Stimulated activated CD4-positive, alpha-beta T cell treated with anti-CD3 and anti-CD28 coated beads, Interleukin-12 subunit alpha, Interleukin-12 subunit beta, amount 100 ng/mL, for 48 hours (primary cell): ENCODE results near the gene NFIA.

Source experiments
- DNase-seq, 3 donors: peaks; one replicate each; pipeline ENCODE4 v3.0.0-alpha.2; 2020; ENCODE audit warnings: low read depth in 2 of 3, low spot score in 1 of 3

NFIA gene

DNA sequence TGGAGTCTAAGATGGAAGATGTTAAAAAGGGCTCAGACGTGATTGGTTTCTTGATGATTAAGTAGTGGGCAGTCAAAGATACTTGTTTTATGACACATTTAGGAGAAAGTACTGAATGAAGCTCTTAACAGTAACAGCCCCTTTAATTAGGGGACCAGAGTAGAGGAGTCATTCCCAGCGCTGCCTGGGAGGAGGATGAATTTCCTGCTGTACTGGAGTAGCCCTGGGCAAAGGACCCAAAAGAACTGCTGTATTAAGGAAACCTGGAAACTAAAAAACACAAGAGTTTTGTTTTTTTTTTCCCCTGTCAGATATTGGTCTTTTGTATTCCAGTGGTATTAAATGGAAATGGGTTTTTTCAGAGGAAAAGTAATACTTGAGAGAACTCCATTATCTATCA is 126.5 kb downstream of the NFIA start:
- no peak for DNase-seq

- DNase-seq, result no peak
These were observed 128.2 kb downstream of the NFIA start for GRCh38 chr1:61210435-61211154.

DNA sequence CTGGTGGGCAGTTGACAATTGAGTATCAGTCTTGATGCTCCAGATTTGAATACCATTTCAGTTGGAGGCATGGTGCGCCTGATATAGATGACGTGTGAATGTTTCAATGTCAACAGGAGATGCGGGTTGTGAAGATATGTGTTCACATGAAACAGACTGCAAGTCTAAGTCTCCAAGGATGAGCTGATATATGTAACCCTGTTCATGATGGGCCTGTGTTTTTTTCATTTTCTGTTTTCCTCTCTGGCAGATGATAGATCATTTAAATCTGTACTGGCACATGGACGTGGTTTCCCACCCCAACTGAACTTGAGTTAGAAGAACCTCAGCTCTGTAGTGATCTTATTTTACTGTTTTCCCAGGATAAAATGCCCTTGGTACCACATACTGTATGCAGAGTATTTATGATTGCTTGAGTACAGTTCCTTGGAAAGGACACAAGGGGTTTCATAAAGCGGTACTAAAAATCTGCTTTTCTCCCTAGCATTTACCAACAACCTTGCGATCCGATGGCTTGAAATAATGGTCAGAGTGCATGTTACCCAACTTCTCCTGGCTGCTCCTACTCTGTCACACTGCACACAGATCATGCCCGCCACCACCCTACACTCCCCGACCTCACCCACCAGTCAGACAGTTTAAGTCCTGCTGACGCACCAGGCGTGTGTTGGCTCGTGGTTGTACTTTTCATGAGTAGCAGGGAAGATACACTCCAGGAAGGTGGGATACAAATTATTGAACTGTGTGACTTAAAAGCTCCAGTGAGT is 131.1 kb downstream of the NFIA start:
- DNase-seq, result no peak

- no peak for DNase-seq
These were observed 132.8 kb downstream of the NFIA start for GRCh38 chr1:61215119-61215518.

- no peak for DNase-seq
These were observed 133.4 kb downstream of the NFIA start for GRCh38 chr1:61215676-61216289.

DNA sequence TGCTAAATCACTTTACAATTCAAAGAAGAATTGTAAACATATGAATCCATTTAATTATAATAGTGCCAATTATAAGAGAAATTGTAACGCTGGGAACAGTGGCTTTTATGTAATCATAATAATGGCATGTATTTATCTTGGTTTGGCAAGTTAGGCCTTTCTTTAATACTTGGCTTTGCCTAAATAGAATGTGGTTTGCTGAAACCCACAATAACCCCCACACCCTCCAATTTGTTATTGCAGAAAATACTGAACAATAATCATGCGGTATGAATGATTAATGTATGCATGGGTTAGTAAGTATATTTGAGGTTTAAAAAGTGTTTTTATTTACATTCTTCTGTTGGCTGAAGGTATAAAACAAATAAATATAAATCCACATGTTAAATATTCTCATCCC is 138.2 kb downstream of the NFIA start:
- no peak for DNase-seq

DNA sequence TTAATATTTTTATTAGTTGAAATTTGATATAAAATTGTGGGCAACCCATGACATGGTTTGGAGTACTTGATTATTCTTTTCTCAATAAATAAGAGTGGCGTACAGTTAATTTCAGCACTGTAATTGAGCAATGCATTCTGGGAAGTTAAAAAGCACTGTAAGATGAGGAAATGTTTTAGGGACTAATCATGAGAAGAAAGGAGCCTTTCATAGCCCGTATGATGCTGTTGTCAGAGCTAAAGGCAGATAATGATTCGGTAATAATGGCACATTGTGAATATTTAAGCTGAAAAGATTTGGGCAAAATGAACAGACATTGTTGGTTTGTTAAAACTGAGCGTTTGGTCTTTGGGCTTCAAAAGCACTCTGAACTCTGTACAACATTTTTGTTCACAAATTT is 139.3 kb downstream of the NFIA start:
- DNase-seq, result no peak

GRCh38 chr1:61222240-61222639 is 139.9 kb downstream of the NFIA start:
- no peak for DNase-seq

- DNase-seq, result no peak
These were observed 140.8 kb downstream of the NFIA start for GRCh38 chr1:61223140-61223539.

GRCh38 chr1:61224609-61225008 is 142.2 kb downstream of the NFIA start:
- DNase-seq, result no peak

DNA sequence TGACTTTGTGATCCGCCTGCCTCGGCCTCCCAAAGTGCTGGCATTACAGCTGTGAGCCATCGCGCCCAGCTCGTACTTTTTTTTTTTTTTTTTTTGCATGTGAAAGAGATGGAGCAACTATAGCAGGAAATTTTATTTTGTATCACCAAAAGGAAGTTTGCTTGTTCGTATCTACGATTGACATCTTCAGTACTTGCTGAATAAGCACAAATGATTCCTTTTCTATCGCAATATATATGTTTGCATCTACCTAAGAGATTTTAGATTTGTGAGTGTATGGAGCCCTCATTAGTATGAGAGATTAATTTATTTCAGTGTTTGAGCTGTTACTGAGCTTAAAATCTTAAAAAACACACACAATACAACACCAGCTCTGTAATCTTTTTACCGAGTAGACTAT is 143.1 kb downstream of the NFIA start:
- DNase-seq, result no peak

DNA sequence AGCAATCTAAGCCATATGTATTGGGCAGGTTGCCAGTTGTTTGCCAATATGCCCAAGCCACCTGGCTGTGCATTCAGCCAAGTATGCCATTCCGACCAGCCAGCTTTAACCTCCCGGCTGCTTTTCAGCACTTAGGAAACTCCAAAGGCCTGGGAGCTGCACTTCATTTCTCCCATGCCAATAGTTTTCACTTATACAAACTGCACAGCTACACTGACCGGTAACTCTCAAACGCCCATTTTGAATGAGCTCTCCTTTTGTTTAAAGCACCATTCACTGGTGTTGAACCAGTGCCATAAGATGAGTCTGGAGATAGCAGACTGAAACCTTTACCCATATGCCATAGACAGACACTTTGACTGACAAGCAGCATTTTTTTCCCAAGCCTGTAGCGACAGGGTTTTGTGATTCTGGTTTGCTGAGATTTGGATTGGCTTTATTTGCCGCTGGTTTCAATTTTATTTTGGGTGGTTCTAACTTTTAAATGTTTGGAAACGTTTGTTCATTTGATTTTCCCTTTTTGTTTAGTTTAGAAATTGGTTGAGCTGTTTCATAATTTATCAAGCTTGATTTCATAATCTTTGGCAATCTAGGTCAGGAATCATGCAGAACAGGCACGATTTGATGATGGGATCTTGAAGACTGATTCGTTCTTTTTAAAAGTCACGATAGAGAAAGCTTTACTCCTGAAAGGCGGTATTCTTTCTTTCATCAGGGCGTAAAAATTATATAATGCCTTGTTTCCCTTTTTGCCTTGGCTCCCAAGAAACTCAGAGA is 144.6 kb downstream of the NFIA start:
- no peak for DNase-seq

DNA sequence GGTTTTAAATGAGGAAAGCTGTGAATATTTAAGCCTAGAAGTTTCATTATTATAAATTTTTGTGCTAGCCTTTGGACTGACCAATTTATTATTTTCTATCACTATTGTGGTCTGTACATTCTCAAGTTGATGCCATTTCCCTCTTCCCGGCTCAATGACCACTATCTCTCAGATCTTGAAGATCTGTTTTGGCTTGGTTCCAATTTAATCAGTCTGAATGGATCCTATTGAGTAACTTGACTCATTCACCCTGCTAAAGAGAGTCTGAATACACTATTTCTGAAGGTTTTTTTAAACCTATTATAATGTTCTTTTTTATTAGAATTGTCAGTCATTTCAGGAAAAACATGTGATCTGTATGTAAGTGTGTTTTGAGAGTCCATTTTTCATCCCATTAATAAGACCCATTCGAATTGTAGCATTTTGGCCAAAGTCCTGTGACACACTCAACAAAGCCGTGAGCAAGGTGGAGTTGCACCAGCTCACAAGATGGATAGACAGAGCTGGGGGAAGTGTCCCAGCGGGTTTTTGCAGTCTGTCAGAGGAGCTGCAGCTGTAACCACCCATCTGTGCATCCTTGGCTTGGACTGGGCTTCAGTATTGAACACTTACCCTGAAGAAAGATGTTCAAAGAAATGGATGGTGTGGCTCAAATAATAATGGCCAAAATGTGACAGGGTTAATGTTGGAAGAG is 145.6 kb downstream of the NFIA start:
- no peak for DNase-seq

DNA sequence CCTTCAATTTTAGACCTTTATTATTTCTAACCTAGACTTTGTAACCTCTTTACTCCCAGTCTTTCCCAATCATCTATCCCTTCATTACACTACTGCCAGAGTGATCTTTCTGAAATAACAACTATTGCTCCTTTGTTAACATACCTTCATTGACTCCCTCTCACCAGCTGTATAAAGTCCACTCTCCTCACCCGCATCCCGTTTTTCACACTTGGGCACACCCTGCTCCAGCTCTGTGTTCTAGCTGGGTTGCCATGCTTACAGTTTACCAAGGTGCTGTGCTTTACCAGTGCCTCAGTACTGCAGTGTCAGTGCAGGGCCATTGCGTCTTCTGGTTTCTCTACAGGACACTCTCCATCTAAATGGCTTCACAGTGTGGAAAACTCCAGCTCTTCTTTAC is 148.2 kb downstream of the NFIA start:
- no peak for DNase-seq

DNA sequence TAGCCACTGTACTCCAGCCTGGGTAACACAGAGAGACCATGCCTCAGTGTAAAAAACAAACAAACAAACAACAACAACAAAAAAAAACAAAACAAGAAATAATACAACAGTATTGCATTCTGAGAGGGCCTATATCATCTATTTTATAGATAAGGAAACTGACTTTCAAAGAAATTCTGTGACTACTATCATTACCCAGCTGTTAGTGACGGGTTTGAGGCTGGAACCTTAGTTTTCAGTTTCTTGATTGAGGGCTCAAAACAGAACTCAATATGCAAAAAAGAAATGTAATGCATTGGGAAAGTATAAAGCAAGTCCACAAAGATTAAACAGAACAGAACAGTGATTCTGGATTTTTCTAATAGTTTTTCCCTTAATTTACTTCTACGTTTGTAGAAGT is 149.4 kb downstream of the NFIA start:
- no peak for DNase-seq

GRCh38 chr1:61233121-61233660 is 150.8 kb downstream of the NFIA start:
- DNase-seq, result no peak

DNA sequence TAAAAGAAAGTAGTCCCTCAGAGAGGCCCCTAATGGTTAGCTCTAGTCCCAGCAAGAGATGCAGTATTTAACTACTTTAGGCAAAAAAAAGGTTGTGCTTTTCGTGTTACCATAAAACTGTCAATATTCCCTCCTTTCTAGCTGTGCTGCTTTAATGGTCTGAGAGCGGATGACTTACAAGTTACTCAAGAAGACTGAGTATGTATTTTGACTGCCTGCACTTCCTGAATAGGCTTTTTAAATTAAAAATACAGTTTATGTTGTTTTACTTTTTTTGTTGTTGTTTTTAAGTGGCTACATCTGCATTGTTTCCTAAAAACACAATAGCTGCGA is 152.2 kb downstream of the NFIA start:
- DNase-seq, result no peak

GRCh38 chr1:61237147-61237546 is 154.8 kb downstream of the NFIA start:
- no peak for DNase-seq

DNA sequence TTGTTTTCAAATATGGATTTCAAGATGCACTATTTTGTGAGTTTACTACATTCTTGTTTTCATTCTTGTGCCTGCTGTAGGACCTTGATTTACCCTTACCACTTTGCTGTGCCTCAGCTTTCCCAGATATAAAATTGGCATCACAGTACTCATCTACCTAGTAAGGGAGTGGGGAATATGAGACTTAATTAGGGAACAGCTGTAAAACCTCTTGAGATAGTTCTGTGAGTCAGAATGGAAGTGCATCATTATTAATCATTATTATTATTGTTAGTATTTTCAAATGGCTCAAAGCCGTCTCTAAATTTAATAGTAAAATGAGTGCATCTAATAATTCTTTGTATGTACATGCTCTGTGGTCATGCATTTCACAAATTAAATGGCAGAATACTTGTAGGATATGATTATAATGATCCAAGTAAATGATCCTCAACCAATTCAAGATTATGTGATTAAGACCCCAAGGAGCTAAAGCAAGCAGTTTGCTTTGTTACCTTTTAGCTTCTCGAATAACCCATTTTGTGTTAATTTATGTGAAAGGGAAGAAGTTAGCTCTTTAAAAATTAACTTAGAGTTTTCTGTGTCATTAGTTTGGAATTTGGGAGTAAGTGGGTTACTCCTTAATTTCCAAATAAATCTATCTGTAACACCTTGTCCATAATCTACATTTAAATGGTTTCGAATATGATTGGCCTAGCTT is 155.4 kb downstream of the NFIA start:
- DNase-seq, result no peak

- no peak for DNase-seq
These were observed 156.0 kb downstream of the NFIA start for GRCh38 chr1:61238359-61238665.
